Measurements from ENCODE around the gene DAG1.
"Not testable (repeated sequence)": the region's sequence is repeated elsewhere in the genome, so short reads cannot be mapped to it uniquely, and the experiment has no call there.

Gene DAG1

GRCh38 chr3:49470714-49471420 is 800 bp downstream of the DAG1 start:
- DNase-seq (ENCODE audit: low read depth, low spot score) = no peak

GRCh38 chr3:49471856-49472495 is 1.9 kb downstream of the DAG1 start:
- no peak for DNase-seq (ENCODE audit: low read depth, low spot score)

- DNase-seq (ENCODE audit: low read depth, low spot score) = no peak
Observed at GRCh38 chr3:49476563-49476962, 6.5 kb downstream of the DAG1 start.

- DNase-seq (ENCODE audit: low read depth, low spot score) = no peak
Observed at GRCh38 chr3:49482766-49483165, 12.7 kb downstream of the DAG1 start.

GRCh38 chr3:49484471-49484870 is 14.4 kb downstream of the DAG1 start:
- no peak for DNase-seq (ENCODE audit: low read depth, low spot score)

- DNase-seq (ENCODE audit: low read depth, low spot score) = no peak
Observed at GRCh38 chr3:49489247-49489646, 19.2 kb downstream of the DAG1 start.

GRCh38 chr3:49492969-49493368 is 22.9 kb downstream of the DAG1 start:
- DNase-seq (ENCODE audit: low read depth, low spot score) = no peak

GRCh38 chr3:49493901-49494300 is 23.8 kb downstream of the DAG1 start:
- DNase-seq (ENCODE audit: low read depth, low spot score) = no peak

GRCh38 chr3:49495023-49495422 is 25.0 kb downstream of the DAG1 start:
- no peak for DNase-seq (ENCODE audit: low read depth, low spot score)

- DNase-seq (ENCODE audit: low read depth, low spot score) = not testable (repeated sequence)
Observed at GRCh38 chr3:49496845-49497244, 26.8 kb downstream of the DAG1 start.

- no peak for DNase-seq (ENCODE audit: low read depth, low spot score)
Observed at GRCh38 chr3:49497606-49498005, 27.5 kb downstream of the DAG1 start.

GRCh38 chr3:49498239-49498638 is 28.2 kb downstream of the DAG1 start:
- no peak for DNase-seq (ENCODE audit: low read depth, low spot score)

GRCh38 chr3:49498648-49499047 is 28.6 kb downstream of the DAG1 start:
- no peak for DNase-seq (ENCODE audit: low read depth, low spot score)

GRCh38 chr3:49500205-49500731 is 30.2 kb downstream of the DAG1 start:
- DNase-seq (ENCODE audit: low read depth, low spot score) = no peak

- peak; percentile 49 for DNase-seq (ENCODE audit: low read depth, low spot score)
Observed at GRCh38 chr3:49500732-49501609, 30.9 kb downstream of the DAG1 start.

GRCh38 chr3:49501842-49502241 is 31.8 kb downstream of the DAG1 start:
- DNase-seq (ENCODE audit: low read depth, low spot score) = no peak

GRCh38 chr3:49506906-49507305 is 36.8 kb downstream of the DAG1 start:
- no peak for DNase-seq (ENCODE audit: low read depth, low spot score)

- DNase-seq (ENCODE audit: low read depth, low spot score) = no peak
Observed at GRCh38 chr3:49509028-49509561, 39.0 kb downstream of the DAG1 start.

GRCh38 chr3:49511639-49512038 is 41.6 kb downstream of the DAG1 start:
- DNase-seq (ENCODE audit: low read depth, low spot score) = no peak

GRCh38 chr3:49512781-49513355 is 42.8 kb downstream of the DAG1 start:
- DNase-seq (ENCODE audit: low read depth, low spot score) = no peak

- DNase-seq (ENCODE audit: low read depth, low spot score) = no peak
Observed at GRCh38 chr3:49513494-49514124, 43.5 kb downstream of the DAG1 start.
